H1 (cell line): Measurements from ENCODE around the gene TNKS2. TPM values are rescaled to one million over a fixed set of nuclear protein-coding genes. Genes with fewer than 3 reads are reported as not detected.

ENCODE experiments used
- SUZ12 ChIP-seq: fragments of 200-600 bp; sonication (generic); IDR thresholded peaks from 2 replicates; pipeline ENCODE4 v1.6.1; 2012; ENCODE audit warnings: mild to moderate bottlenecking, inconsistent platforms, low read length, moderate library complexity, mixed read lengths
- polyA plus RNA-seq, 7 experiments: library from polyadenylated mRNA; depleted of rRNA in 3 of 7; stranded (reverse) in 5 of 7; unstranded in 2 of 7; fragments of >200 nt in 5 of 7; fragments of 200-250 nt in 2 of 7; gene quantifications; 1 replicate in 5 of 7; 2 replicates in 1 of 7; 4 replicates in 1 of 7; pipeline versions ENCODE4 v1.2.1 to v1.2.3, GENCODE V29; 2011 to 2013; ENCODE audit warnings: missing spikeins in 2 of 7, mixed read lengths in 2 of 7
- total RNA-seq: library from RNA; stranded (reverse); fragmentation: NEBNext Ultra II Directional; extraction: Animal tissue kit (Norgen Biotek cat#: 25700); gene quantifications from 2 replicates; pipeline ENCODE4 v1.2.1, GENCODE V29; 2021

The TNKS2 gene
- total and polyA plus RNA-seq, 2 of the 8 experiments (the other 6 are each of a cell fraction or from before 2014, with no cell fraction given), result 23.3 to 73.6 TPM

GRCh38 chr10:91798649-91799611 is 704 bp downstream of the TNKS2 start (continued):
- no peak for TF ChIP-seq SUZ12
